T-cell (primary cell): Measurements from ENCODE around the gene ASB13. TPM values are rescaled to one million over a fixed set of nuclear protein-coding genes. Genes with fewer than 3 reads are reported as not detected.

Experiments
- ATAC-seq, 4 experiments: fragments of 200-7000 bp in 3 of 4; fragments of 150-1000 bp in 1 of 4; cut with Tn5 transposase; replicated peaks in 1 of 4; 1 replicate in 3 of 4; 2 replicates in 1 of 4; pipeline ENCODE4 v1.10.0; 2021; ENCODE audit warnings: moderate library complexity in 3 of 4, mild to moderate bottlenecking in 2 of 4, moderate number of reproducible peaks in 1 of 4
- CTCF ChIA-PET, 2 donors: fragments of 300-600 bp; sonication (Branson Sonifier 250); formaldehyde crosslinking; loops; one replicate each; lab custom pipeline; 2022; ENCODE audit warnings: antibody characterized with exemption in 2 of 2; lab: Charles Lee
- POLR2A ChIA-PET, 2 donors: fragments of 300-600 bp; sonication (Branson Sonifier 250); formaldehyde crosslinking; loops; one replicate each; lab custom pipeline; 2022; ENCODE audit warnings: antibody characterized with exemption in 2 of 2; lab: Charles Lee
- DNase-seq, 35 experiments: peaks; one replicate each; pipeline versions ENCODE4 v3.0.0 to v3.0.0-alpha.2; 2013 to 2023
- H3K27ac ChIP-seq: one replicate; pipeline ENCODE4 v1.5.1; 2013; ENCODE audit warnings: low read length
- H3K27me3 ChIP-seq, 2 experiments: replicated peaks in 1 of 2; 1 replicate in 1 of 2; 2 replicates in 1 of 2; pipeline versions ENCODE4 v1.6.1 to v1.7.0; 2013; ENCODE audit warnings: low read length in 1 of 2, mixed read lengths in 1 of 2; ENCODE audit not compliant: control insufficient read depth in 2 of 2, insufficient read depth in 2 of 2; ENCODE audit errors: extremely low read depth in 1 of 2
- H3K36me3 ChIP-seq, 2 donors: 1 replicate in 1 of 2; 2 replicates in 1 of 2; pipeline versions ENCODE4 v1.6.1 to v1.7.0; 2013; ENCODE audit warnings: low read length in 1 of 2; ENCODE audit not compliant: control insufficient read depth in 2 of 2, insufficient read depth in 1 of 2; ENCODE audit errors: extremely low read depth in 1 of 2
- H3K4me1 ChIP-seq, 2 experiments: 1 replicate in 1 of 2; 2 replicates in 1 of 2; pipeline versions ENCODE4 v1.6.1 to v1.7.0; 2013; ENCODE audit warnings: low read length in 2 of 2, mixed read lengths in 1 of 2; ENCODE audit not compliant: insufficient read depth in 2 of 2, control insufficient read depth in 1 of 2; ENCODE audit errors: extremely low read depth in 1 of 2
- H3K4me3 ChIP-seq, 2 donors: 1 replicate in 1 of 2; 2 replicates in 1 of 2; pipeline versions ENCODE4 v1.5.1 to v1.7.0; 2013; ENCODE audit warnings: mild to moderate bottlenecking in 2 of 2, low read length in 1 of 2, moderate library complexity in 1 of 2; ENCODE audit not compliant: control insufficient read depth in 1 of 2; ENCODE audit errors: extremely low read depth in 1 of 2
- H3K9me3 ChIP-seq: 2 replicates; pipeline ENCODE4 v1.7.0; 2013
- H3K27ac Mint-ChIP-seq, 2 donors: one replicate each; pipeline ENCODE4 v1.8.0; 2020 to 2021; ENCODE audit warnings: mild to moderate bottlenecking in 2 of 2, mixed read lengths in 2 of 2
- H3K27me3 Mint-ChIP-seq, 2 donors: one replicate each; pipeline ENCODE4 v1.8.0; 2021 to 2022; ENCODE audit warnings: mixed read lengths in 2 of 2
- H3K36me3 Mint-ChIP-seq: one replicate; pipeline ENCODE4 v1.8.0; 2021; ENCODE audit warnings: mixed read lengths
- H3K4me1 Mint-ChIP-seq, 3 donors: one replicate each; pipeline ENCODE4 v1.8.0; 2020 to 2022; ENCODE audit warnings: mixed read lengths in 3 of 3, mild to moderate bottlenecking in 1 of 3
- H3K4me3 Mint-ChIP-seq, 3 donors: one replicate each; pipeline ENCODE4 v1.8.0; 2020 to 2022; ENCODE audit warnings: mild to moderate bottlenecking in 3 of 3, mixed read lengths in 3 of 3, moderate library complexity in 3 of 3
- H3K9me3 Mint-ChIP-seq, 3 donors: one replicate each; pipeline ENCODE4 v1.8.0; 2020 to 2022; ENCODE audit warnings: mixed read lengths in 3 of 3
- WGBS: methylation state at CpG from one replicate; pipeline ENCODE4 v1.1.5; 2013; ENCODE audit warnings: missing lambda C conversion rate; ENCODE audit not compliant: insufficient coverage; 5-methylcytosine and 5-hydroxymethylcytosine counted together
- total RNA-seq, 35 experiments: library from RNA in 6 of 35; stranded (reverse) in 6 of 35; fragments of 120-200 nt in 1 of 35; gene quantifications; one replicate each; pipeline versions ENCODE4 v1.2.1 to v1.2.4 and lab custom pipeline; 2013 to 2026

ASB13 gene
- total RNA-seq, 5 donors from 2014 or later (not counting 1 experiment from before 2014, with no cell fraction given): 9.4 to 22.8 (median 14.1) TPM

DNA sequence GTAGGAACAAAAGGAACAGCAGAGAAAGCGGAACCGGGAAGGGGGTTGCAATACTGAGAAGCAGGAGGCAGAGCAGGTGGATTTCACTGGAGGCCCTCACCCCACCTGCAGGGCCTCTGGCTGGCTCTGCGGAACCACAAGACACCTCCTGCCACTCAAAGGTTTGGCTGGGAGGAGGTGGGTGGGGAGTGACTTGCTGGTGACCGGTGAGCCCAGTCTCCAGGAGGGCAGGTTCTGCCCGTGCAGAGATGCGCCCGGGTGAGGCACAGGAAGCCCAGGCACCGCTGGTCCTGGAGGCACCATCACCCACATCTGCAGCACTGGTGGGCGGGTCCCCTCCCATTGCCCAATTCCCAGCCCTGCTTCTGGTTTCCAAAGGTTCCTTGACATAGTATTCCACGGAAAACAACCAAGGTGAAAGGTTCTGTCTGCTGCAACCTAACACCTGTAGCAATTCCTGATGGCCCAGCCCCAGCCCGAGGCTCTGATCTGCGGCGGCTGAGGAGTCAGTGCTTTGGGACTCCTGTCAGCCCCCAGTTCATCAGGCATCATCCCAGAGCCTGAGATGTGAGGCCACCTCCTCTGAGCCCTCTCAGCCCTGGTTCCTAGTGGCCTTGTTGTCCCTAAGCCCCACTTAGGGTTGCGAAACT lies 77.3 kb downstream of the ASB13 start:
- Histone ChIP-seq H3K4me3 (no peak overlapping the region), H3K27ac (no peak overlapping the region), H3K9me3 (no peaks in the 10 kb centered on the region), H3K27me3 (peaks cover 0 to 64% of the 10 kb centered on the region in 2 experiments), H3K4me1 (peaks cover 0 to 11% of the 10 kb centered on the region in 2 experiments), H3K36me3 (no peaks in the 10 kb centered on the region)
- Mint-ChIP-seq H3K27ac (no peak overlapping the region), H3K9me3 (no peaks in the 10 kb centered on the region), H3K4me3 (no peak overlapping the region), H3K4me1 (peaks cover 5 to 17% (median 7%) of the 10 kb centered on the region in 3 donors), H3K36me3 (no peaks in the 10 kb centered on the region), H3K27me3 (peaks cover 15 to 34% of the 10 kb centered on the region in 2 donors)
- 80% methylated on average over 8 of the region's 14 CpGs for WGBS
- POLR2A ChIA-PET: no interaction called here
- CTCF ChIA-PET: no interaction called here
- ATAC-seq: no peak
- no peak for DNase-seq

Other genes with a start within 250 kb of the ASB13 start
- not detected for gene CALML5, start 167.0 kb downstream of the ASB13 start, total RNA-seq
- gene CALML3, start 141.6 kb downstream of the ASB13 start, total RNA-seq: not detected
- gene TASOR2, start 18.2 kb upstream of the ASB13 start, total RNA-seq: 10 to 100 TPM; 62.7 to 78.5 (median 71.7) TPM
- gene GDI2, start 146.8 kb upstream of the ASB13 start, total RNA-seq: 100 to 1,000 TPM in 4 of 5 donors, 10 to 100 TPM in 1; 96.2 to 130 (median 118) TPM
- 10 to 100 TPM in 1 of 5 donors, 1 to 10 TPM in 4; 4.7 to 11.5 (median 9.1) TPM for gene ANKRD16, start 223.3 kb upstream of the ASB13 start, total RNA-seq
- gene FBH1, start 223.6 kb upstream of the ASB13 start, total RNA-seq: 10 to 100 TPM; 72.8 to 95.5 (median 86.2) TPM